SH-SY5Y (cell line): ENCODE results near the gene FAM111B.

ENCODE experiments used
- GATA2 ChIP-seq: IDR thresholded peaks from 2 replicates; pipeline ENCODE4 v1.6.1; 2011; ENCODE audit warnings: mild to moderate bottlenecking, low read depth, low read length
- GATA3 ChIP-seq: IDR thresholded peaks from 2 replicates; pipeline ENCODE4 v1.6.1; 2011; ENCODE audit warnings: low read depth, mild to moderate bottlenecking, low read length, moderate library complexity

FAM111B gene

GRCh38 chr11:59117774-59118173 lies 10.7 kb downstream of the FAM111B start:
- no peak for TF ChIP-seq GATA2
- TF ChIP-seq GATA3: no peak

- no peak for TF ChIP-seq GATA2
- no peak for TF ChIP-seq GATA3
Observed at GRCh38 chr11:59119826-59120225, 12.8 kb downstream of the FAM111B start.

GRCh38 chr11:59135648-59136461 lies 28.8 kb downstream of the FAM111B start:
- TF ChIP-seq GATA2 (no peak), GATA3 (no peak)

- TF ChIP-seq GATA3 (no peak), GATA2 (no peak)
Observed at GRCh38 chr11:59137190-59137589, 30.2 kb downstream of the FAM111B start.

GRCh38 chr11:59138643-59139042 lies 31.6 kb downstream of the FAM111B start:
- TF ChIP-seq GATA2: no peak

GRCh38 chr11:59141191-59141590 lies 34.2 kb downstream of the FAM111B start:
- TF ChIP-seq GATA3 (no peak), GATA2 (no peak)

- TF ChIP-seq GATA3 (no peak), GATA2 (no peak)
Observed at GRCh38 chr11:59141673-59142460, 34.8 kb downstream of the FAM111B start.

- TF ChIP-seq GATA3: no peak
- TF ChIP-seq GATA2: no peak
Observed at GRCh38 chr11:59142530-59143507, 35.8 kb downstream of the FAM111B start, which contains the start of gene FAM111A. Gene FAM111A, plus strand, starts transcription at chr11:59142856. Its CDS starts 6,017 bp downstream, at chr11:59148873.

GRCh38 chr11:59144096-59144495 lies 37.1 kb downstream of the FAM111B start:
- no peak for TF ChIP-seq GATA2
- no peak for TF ChIP-seq GATA3

GRCh38 chr11:59144579-59145345 lies 37.7 kb downstream of the FAM111B start:
- no peak for TF ChIP-seq GATA2
- TF ChIP-seq GATA3: no peak

- no peak for TF ChIP-seq GATA3
- no peak for TF ChIP-seq GATA2
Observed at GRCh38 chr11:59145534-59145933, 38.5 kb downstream of the FAM111B start.

GRCh38 chr11:59151761-59152160 lies 44.7 kb downstream of the FAM111B start:
- TF ChIP-seq GATA2 (no peak), GATA3 (no peak)
